Progenitor cell of endocrine pancreas (in vitro differentiated cells): ENCODE data around the gene SORCS2. TPM values are rescaled to one million over a fixed set of nuclear protein-coding genes. Genes with fewer than 3 reads are reported as not detected.

Experiments used
- DNase-seq: peaks from one replicate; pipeline ENCODE4 v3.0.0; 2021; ENCODE audit warnings: low spot score; ENCODE audit not compliant: unreplicated experiment
- H3K27ac Mint-ChIP-seq: 2 replicates; pipeline ENCODE4 v1.8.0; 2021; ENCODE audit warnings: mild to moderate bottlenecking, moderate library complexity, mixed read lengths
- H3K27me3 Mint-ChIP-seq: 2 replicates; pipeline ENCODE4 v1.8.0; 2021; ENCODE audit warnings: mixed read lengths
- H3K36me3 Mint-ChIP-seq: 2 replicates; pipeline ENCODE4 v1.8.0; 2022; ENCODE audit warnings: mixed read lengths; ENCODE audit not compliant: insufficient read depth
- H3K4me1 Mint-ChIP-seq: 2 replicates; pipeline ENCODE4 v1.8.0; 2021; ENCODE audit warnings: low read depth, mixed read lengths
- H3K4me3 Mint-ChIP-seq: 2 replicates; pipeline ENCODE4 v1.8.0; 2021; ENCODE audit warnings: low read depth, mild to moderate bottlenecking, moderate library complexity, mixed read lengths
- H3K9me3 Mint-ChIP-seq: 2 replicates; pipeline ENCODE4 v1.8.0; 2021; ENCODE audit warnings: low read depth, mixed read lengths
- total RNA-seq: library from RNA; stranded (reverse); gene quantifications from 2 replicates; pipeline ENCODE4 v1.2.1, GENCODE V29; 2021
- TF ChIP-seq, protein P1 (sequence below): fragments of 200-600 bp; sonication (generic); IDR thresholded peaks from one replicate; pipeline ENCODE4 v1.5.0; 2021; ENCODE audit warnings: antibody characterized with exemption, mild to moderate bottlenecking; ENCODE audit not compliant: unreplicated experiment

Gene SORCS2
- total RNA-seq, 1 donor from 2014 or later, result 2.2 TPM

DNA sequence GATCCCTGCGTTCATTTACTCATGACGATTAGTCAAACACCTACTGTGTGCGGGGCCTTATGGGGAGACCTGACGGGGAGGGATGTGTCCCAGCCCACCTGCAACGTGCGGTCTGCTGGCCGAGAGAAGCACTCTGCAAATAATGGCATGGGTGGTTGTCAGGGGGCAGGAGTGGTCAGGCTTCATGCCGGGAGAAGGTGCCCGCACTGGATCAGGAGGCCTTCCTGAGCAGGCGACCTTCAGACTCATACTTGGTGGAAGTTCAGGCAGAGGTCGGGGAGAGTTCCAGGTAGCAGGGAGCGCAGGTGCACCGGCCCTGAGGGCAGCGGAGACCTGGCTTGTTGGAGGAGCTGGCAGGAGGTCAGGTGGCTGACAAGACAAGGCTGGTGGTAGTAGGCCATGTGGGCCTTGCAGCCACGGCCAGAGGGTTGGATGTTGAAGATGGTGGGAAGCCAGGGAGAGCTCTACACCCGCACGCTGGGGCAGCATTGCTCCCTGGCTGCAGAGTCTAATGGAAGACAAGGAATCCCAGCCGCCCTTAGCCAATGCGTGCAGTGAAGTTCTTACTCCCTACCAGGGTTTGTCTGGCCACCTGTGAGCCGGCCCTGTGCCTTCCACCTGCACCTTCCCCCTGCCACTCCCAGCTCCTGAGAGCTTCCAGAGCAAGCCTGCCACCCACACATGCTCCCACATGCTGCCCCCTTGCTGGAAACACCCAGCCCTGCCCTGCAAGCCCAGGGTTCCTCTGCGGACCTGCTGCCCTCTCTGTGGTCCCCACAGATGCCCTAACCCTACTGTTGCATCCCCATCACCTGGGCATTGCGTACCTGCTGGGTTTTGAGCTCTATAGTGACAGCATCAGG lies 145.1 kb downstream of the SORCS2 start:
- TF ChIP-seq, protein P1, sequence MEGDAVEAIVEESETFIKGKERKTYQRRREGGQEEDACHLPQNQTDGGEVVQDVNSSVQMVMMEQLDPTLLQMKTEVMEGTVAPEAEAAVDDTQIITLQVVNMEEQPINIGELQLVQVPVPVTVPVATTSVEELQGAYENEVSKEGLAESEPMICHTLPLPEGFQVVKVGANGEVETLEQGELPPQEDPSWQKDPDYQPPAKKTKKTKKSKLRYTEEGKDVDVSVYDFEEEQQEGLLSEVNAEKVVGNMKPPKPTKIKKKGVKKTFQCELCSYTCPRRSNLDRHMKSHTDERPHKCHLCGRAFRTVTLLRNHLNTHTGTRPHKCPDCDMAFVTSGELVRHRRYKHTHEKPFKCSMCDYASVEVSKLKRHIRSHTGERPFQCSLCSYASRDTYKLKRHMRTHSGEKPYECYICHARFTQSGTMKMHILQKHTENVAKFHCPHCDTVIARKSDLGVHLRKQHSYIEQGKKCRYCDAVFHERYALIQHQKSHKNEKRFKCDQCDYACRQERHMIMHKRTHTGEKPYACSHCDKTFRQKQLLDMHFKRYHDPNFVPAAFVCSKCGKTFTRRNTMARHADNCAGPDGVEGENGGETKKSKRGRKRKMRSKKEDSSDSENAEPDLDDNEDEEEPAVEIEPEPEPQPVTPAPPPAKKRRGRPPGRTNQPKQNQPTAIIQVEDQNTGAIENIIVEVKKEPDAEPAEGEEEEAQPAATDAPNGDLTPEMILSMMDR, result no peak
- H3K4me3 Mint-ChIP-seq, result no peak overlapping the region
- peaks cover 13% of the 10 kb centered on the region for H3K27me3 Mint-ChIP-seq
- no peaks in the 10 kb centered on the region for H3K9me3 Mint-ChIP-seq
- no peak for DNase-seq
- no peaks in the 10 kb centered on the region for H3K4me1 Mint-ChIP-seq
- no peak overlapping the region for H3K27ac Mint-ChIP-seq
- H3K36me3 Mint-ChIP-seq, result no peaks in the 10 kb centered on the region

DNA sequence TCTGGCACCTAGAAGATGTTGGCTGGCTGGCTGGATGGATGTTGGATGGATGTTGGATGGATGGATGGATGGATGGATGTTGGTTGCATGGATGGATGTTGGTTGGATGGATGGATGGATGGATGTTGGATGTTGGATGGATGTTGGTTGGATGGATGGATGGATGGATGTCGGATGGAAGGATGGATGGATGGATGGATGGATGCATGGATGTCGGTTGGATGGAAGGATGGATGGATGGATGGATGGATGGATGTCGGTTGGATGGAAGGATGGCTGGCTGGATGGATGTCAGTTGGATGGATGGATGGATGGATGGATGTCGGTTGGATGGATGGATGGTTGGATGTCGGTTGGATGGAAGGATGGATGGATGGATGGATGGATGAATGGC lies 145.7 kb downstream of the SORCS2 start:
- DNase-seq, result no peak
- H3K9me3 Mint-ChIP-seq, result no peaks in the 10 kb centered on the region
- no peak overlapping the region for H3K27ac Mint-ChIP-seq
- H3K4me1 Mint-ChIP-seq, result no peaks in the 10 kb centered on the region
- TF ChIP-seq, protein P1, result no peak
- H3K27me3 Mint-ChIP-seq, result peaks cover 13% of the 10 kb centered on the region
- no peak overlapping the region for H3K4me3 Mint-ChIP-seq
- no peaks in the 10 kb centered on the region for H3K36me3 Mint-ChIP-seq

DNA sequence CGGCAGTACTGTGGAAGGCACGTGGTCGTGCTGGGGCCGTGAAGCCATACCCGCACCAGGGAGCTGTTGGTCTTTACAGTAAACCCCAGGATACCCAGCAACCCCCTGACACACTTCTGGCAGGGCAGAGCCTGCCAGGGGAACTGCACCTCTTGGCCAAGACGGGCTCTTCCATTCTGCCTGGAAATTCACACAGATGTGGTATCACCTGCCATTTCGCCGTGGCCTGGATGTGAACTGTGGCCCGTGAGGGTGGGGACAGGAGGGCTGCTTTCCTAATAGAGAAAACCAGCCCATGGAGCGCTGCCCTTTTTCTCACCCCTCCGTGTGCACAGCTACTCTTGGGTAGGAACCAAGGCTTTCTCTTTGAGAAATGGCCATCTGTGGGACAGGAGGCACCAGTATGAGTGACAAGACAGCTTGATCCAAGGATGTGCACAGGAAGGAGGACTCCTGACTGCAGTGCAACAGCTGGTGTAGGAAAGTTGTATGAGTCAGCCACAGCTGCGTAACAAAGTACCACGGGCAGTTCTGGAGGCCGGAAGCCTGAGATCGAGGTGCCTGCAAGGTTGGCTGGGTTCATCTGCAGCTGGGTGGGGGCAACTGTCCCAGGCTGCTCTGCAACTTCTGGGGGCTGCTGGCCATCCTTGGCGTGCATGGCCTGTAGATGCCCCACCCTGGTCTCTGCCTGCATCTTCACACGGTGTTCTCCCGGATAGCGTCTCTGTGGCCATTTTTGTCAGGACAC lies 146.7 kb downstream of the SORCS2 start:
- Mint-ChIP-seq H3K4me3 (no peak overlapping the region), H3K4me1 (no peaks in the 10 kb centered on the region), H3K9me3 (no peaks in the 10 kb centered on the region), H3K27me3 (peaks cover 13% of the 10 kb centered on the region), H3K36me3 (no peaks in the 10 kb centered on the region), H3K27ac (no peak overlapping the region)
- TF ChIP-seq, protein P1, result no peak
- no peak for DNase-seq

DNA sequence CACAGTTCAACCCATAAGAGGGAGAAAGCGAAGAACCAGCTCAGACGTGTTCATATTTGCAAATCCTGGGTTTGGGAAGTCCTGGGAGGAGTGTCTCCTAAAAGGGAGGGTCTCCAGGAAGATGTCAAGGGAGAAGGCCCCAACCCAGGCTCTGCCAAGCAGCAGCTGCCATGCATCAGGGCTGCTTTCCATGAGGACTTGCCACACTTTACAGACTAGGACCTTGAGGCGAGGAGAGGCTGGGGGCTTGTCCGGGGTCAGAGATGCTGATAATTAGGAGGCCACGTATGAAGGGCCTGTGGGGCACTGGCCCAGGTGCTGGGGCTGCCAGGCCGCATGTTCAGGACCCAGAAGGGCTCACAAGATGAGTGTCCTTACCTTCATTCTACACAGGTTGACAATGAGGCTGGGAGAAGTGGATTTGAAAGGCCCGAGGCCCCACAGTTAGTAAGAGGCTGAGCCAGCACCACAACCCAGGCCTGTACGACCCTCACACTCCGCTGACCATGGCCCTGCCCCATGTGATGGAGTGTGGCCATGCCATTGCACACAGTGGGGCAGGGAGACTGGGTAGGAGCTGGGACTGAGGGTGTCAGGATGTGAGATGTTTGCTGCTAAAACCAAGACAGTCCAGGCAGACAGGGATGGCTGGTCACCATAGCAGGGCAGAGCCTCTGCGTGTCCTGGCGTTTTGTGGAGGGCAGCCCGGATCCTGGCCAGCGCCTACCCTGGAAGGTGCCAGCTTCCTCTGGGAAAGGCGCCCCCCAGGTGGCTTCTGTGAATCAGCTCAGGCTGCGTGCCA lies 147.6 kb downstream of the SORCS2 start:
- TF ChIP-seq, protein P1, result no peak
- Mint-ChIP-seq H3K36me3 (no peaks in the 10 kb centered on the region), H3K27ac (no peak overlapping the region), H3K4me1 (no peaks in the 10 kb centered on the region), H3K4me3 (no peak overlapping the region), H3K27me3 (peaks cover 7% of the 10 kb centered on the region), H3K9me3 (no peaks in the 10 kb centered on the region)
- no peak for DNase-seq
